HCT116 (cell line): Measurements from ENCODE around the gene ABCA3.

Source experiments
- CEBPB ChIP-seq: IDR thresholded peaks from 2 replicates; pipeline ENCODE4 v1.6.1; 2012; ENCODE audit warnings: low read depth
- CTCF ChIP-seq, 3 experiments: fragments of 200-600 bp in 1 of 3; sonication (generic) in 1 of 3; IDR thresholded peaks in 2 of 3; conservative IDR thresholded peaks in 1 of 3; 2 replicates each; pipeline ENCODE4 v1.5.1; 2012 to 2017; ENCODE audit warnings: low read depth in 2 of 3, low read length in 2 of 3, antibody characterized with exemption in 1 of 3, borderline replicate concordance in 1 of 3, control low read depth in 1 of 3, mild to moderate bottlenecking in 1 of 3, mixed read lengths in 1 of 3, mixed run types in 1 of 3, moderate library complexity in 1 of 3; ENCODE audit not compliant: insufficient read depth in 1 of 3
- EZH2 ChIP-seq: fragments of 200-600 bp; sonication (generic); IDR thresholded peaks from 2 replicates; pipeline ENCODE4 v1.6.1; 2017; ENCODE audit warnings: antibody characterized with exemption, mixed run types
- EZH2phosphoT487 ChIP-seq: fragments of 200-600 bp; IDR thresholded peaks from 2 replicates; pipeline ENCODE4 v1.6.1; 2018; ENCODE audit warnings: antibody characterized with exemption, borderline replicate concordance
- FOSL1 ChIP-seq: IDR thresholded peaks from 2 replicates; pipeline ENCODE4 v1.6.1; 2012; ENCODE audit warnings: low read depth
- POLR2A ChIP-seq: IDR thresholded peaks from 2 replicates; pipeline ENCODE4 v1.7.0; 2011; ENCODE audit warnings: borderline replicate concordance; ENCODE audit not compliant: insufficient read depth, insufficient read length; ENCODE audit errors: extremely low read depth
- RAD21 ChIP-seq: IDR thresholded peaks from 2 replicates; pipeline ENCODE4 v1.6.1; 2012; ENCODE audit warnings: low read depth, mild to moderate bottlenecking

GRCh38 chr16:2235234-2235651 lies 105.3 kb downstream of the ABCA3 start:
- no peak for TF ChIP-seq CTCF (IDR thresholded peaks at IDR 0.05 in 2 of 3, conservative IDR thresholded peaks at IDR 0.05 in 1 of 3; ENCODE audit: borderline replicate concordance in 1 of 3, insufficient read depth in 1 of 3, low read depth in 2 of 3, low read length in 2 of 3)
- TF ChIP-seq POLR2A, result no peak
- no peak for TF ChIP-seq EZH2
- no peak for TF ChIP-seq FOSL1
- no peak for TF ChIP-seq RAD21
- TF ChIP-seq EZH2phosphoT487, result no peak
- no peak for TF ChIP-seq CEBPB
